ENCODE measurements around the gene RSPO1. TPM values are rescaled to one million over a fixed set of nuclear protein-coding genes. Genes with fewer than 3 reads are reported as not detected.

The RSPO1 gene
- total and polyA plus RNA-seq, 2 of the 4 experiments (the other 2 are of a cell fraction), result not detected

GRCh38 chr1:37629726-37630425 lies 4.8 kb downstream of the RSPO1 start:
- Histone ChIP-seq H2AFZ (replicated peaks; ENCODE audit: low read length, poor library complexity) (no peak overlapping the region), H2BK20ac (ENCODE audit: low read depth, low read length) (no peak overlapping the region), H3K4me2 (ENCODE audit: low read depth, low read length) (no peak overlapping the region), H4K8ac (ENCODE audit: low read depth in 2 of 2, low read length in 2 of 2) (no peak overlapping the region), H4K5ac (ENCODE audit: low read depth, low read length) (no peak overlapping the region), H3K36me3 (ENCODE audit: control insufficient read depth, insufficient read depth, low read length) (no peaks in the 10 kb centered on the region), H2BK120ac (ENCODE audit: low read depth, low read length) (no peak overlapping the region), H3K23ac (ENCODE audit: low read depth, low read length) (no peak overlapping the region), H3K4ac (ENCODE audit: low read depth, low read length) (no peak overlapping the region), H3K18ac (ENCODE audit: low read depth, low read length) (no peak overlapping the region), H3K79me1 (ENCODE audit: low read depth in 1 of 2, low read length in 2 of 2) (no peaks in the 10 kb centered on the region), H3K14ac (replicated peaks; ENCODE audit: low read depth, low read length) (no peak overlapping the region), H4K20me1 (ENCODE audit: insufficient read depth, low read length) (no peaks in the 10 kb centered on the region), H3K4me1 (ENCODE audit: control insufficient read depth, insufficient read depth, low read length) (no peaks in the 10 kb centered on the region), H2AK9ac (replicated peaks; ENCODE audit: low read depth, low read length, poor library complexity) (no peak overlapping the region), H3K9me3 (ENCODE audit: control insufficient read depth, insufficient read depth, low read length) (no peaks in the 10 kb centered on the region), H3K9ac (ENCODE audit: low read depth, low read length) (no peak overlapping the region), H2BK5ac (ENCODE audit: low read depth, low read length, poor library complexity, severe bottlenecking) (no peak overlapping the region), H3K27me3 (ENCODE audit: control insufficient read depth, insufficient read depth, low read length) (peaks cover 79% of the 10 kb centered on the region), H2AK5ac (ENCODE audit: low read depth, low read length) (no peak overlapping the region), H3K4me3 (ENCODE audit: insufficient read depth, low read depth, low read length) (no peak overlapping the region), H4K91ac (ENCODE audit: insufficient read depth, low read depth, low read length) (no peak overlapping the region), H3K9me1 (ENCODE audit: insufficient read depth, low read length) (no peaks in the 10 kb centered on the region), H3K56ac (ENCODE audit: extremely low read depth, insufficient read depth, low read length) (no peak overlapping the region), H3K27ac (ENCODE audit: insufficient read depth, low read length) (no peak overlapping the region), H2BK15ac (ENCODE audit: low read depth, low read length) (no peak overlapping the region)
- CTCF ChIA-PET, result interaction anchor here (0.6 kb wide), 1 partner anchor 26 kb away, joined by 3 read pairs; no protein-coding TSS in a partner anchor
- ATAC-seq (ENCODE audit: low read depth), result no peak
- WGBS, 2 experiments (ENCODE audit: extremely low coverage in 2 of 2, insufficient read length in 1 of 2), result 21% methylated on average over 4 of the region's 7 CpGs; no CpG with 5 or more reads in 1 of the 2 experiments
- BruUV-seq (replicated peaks), result no TSS peak
- POLR2A ChIA-PET (ENCODE audit: unreplicated experiment), result no interaction called here
- no peak for DNase-seq
- dilution Hi-C loops (cut with HindIII; ENCODE audit: low sequenced_read_pairs, unreplicated experiment), result no loop called here
- intact Hi-C loops (cut with micrococcal nuclease), result no loop called here
- in situ Hi-C loops (cut with MboI; ENCODE audit: low sequenced_read_pairs), result no loop called here
- no peak for TF ChIP-seq MAZ (IDR thresholded peaks at IDR 0.05; ENCODE audit: borderline replicate concordance, low read depth, low read length)
- TF ChIP-seq USF2 (IDR thresholded peaks at IDR 0.05; ENCODE audit: low read depth, low read length), result no peak
- no peak for TF ChIP-seq ELK1 (IDR thresholded peaks at IDR 0.05; ENCODE audit: borderline replicate concordance, low read depth, low read length)
- no peak for TF ChIP-seq FOS (IDR thresholded peaks at IDR 0.05; ENCODE audit: low read depth, low read length)
- no peak for TF ChIP-seq MXI1 (IDR thresholded peaks at IDR 0.05; ENCODE audit: borderline replicate concordance, low read depth, low read length)
- no peak for TF ChIP-seq CTCF (conservative IDR thresholded peaks at IDR 0.05; ENCODE audit: low read depth, low read length)
- TF ChIP-seq POLR2A (IDR thresholded peaks at IDR 0.05; ENCODE audit: low read depth, low read length), result no peak
- TF ChIP-seq CHD1 (IDR thresholded peaks at IDR 0.05; ENCODE audit: low read depth, low read length), result no peak
- no peak for TF ChIP-seq BHLHE40 (IDR thresholded peaks at IDR 0.05; ENCODE audit: low read depth, low read length)
- TF ChIP-seq SMC3 (IDR thresholded peaks at IDR 0.05; ENCODE audit: low read depth, low read length), result no peak
- no peak for TF ChIP-seq MAFK (IDR thresholded peaks at IDR 0.05; ENCODE audit: low read depth, low read length)
- no peak for TF ChIP-seq RAD21 (IDR thresholded peaks at IDR 0.05; ENCODE audit: low read length)
- no peak for TF ChIP-seq RCOR1 (IDR thresholded peaks at IDR 0.05; ENCODE audit: insufficient replicate concordance, low read length)
- no peak for TF ChIP-seq RFX5 (IDR thresholded peaks at IDR 0.05; ENCODE audit: low read depth, low read length)
- no peak for TF ChIP-seq CEBPB (IDR thresholded peaks at IDR 0.05; ENCODE audit: low read depth, low read length)

Measured in IMR-90 (cell line).